Activated naive CD4-positive, alpha-beta T cell treated with anti-CD3 and anti-CD28 coated beads, Interleukin-2, amount 10 ng/mL, durations not matched to agents 7 days and 5 days (primary cell): Measurements from ENCODE around the gene CRYBG2.

Experiments used
- CTCF ChIA-PET: fragments of 350-600 bp; sonication (Branson Sonifier 250); formaldehyde crosslinking; loops from one replicate; lab custom pipeline; 2021; ENCODE audit warnings: antibody characterized with exemption; lab: Charles Lee
- DNase-seq: peaks from one replicate; pipeline ENCODE4 v3.0.0-alpha.2; 2020
- H3K27ac Mint-ChIP-seq: one replicate; pipeline ENCODE4 v1.8.0; 2021; ENCODE audit warnings: mild to moderate bottlenecking, moderate library complexity, mixed read lengths
- H3K27me3 Mint-ChIP-seq: one replicate; pipeline ENCODE4 v1.8.0; 2021; ENCODE audit warnings: mild to moderate bottlenecking, mixed read lengths
- H3K36me3 Mint-ChIP-seq: one replicate; pipeline ENCODE4 v1.8.0; 2021; ENCODE audit warnings: mixed read lengths
- H3K4me1 Mint-ChIP-seq: one replicate; pipeline ENCODE4 v1.8.0; 2021; ENCODE audit warnings: mixed read lengths
- H3K4me3 Mint-ChIP-seq: one replicate; pipeline ENCODE4 v1.8.0; 2021; ENCODE audit warnings: mild to moderate bottlenecking, moderate library complexity, mixed read lengths
- H3K9me3 Mint-ChIP-seq: one replicate; pipeline ENCODE4 v1.8.0; 2021; ENCODE audit warnings: mixed read lengths

CRYBG2 gene

DNA sequence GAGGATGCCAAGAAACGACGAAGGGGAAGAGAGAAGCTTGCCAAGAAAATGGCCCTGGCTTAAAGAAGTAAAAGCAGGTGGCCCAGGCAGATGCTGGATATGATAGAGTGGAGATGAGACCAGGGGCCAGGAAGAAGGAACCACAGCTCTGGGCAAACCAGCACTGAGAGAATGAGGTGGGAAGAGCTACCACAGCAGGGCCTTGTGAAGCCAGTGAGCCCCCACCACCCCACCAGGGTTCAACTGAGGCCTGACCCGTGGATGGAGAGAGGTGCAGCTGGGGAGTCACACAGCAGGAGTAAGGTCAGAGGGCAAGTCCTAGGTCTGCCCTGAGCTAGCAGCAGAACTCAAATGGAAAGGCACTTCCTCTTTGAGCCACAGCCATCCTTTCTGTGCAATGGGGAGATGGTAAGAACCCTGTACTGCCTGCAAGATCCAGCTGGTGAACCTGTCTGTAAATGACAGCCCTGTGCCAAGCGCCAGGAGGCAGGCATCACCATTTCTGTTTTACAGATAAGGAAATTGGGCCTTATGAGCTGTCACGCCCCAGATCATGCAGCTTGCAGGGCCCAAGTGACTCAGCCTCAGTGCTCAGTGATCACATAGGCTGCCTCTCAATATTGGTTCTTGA lies 65.5 kb downstream of the CRYBG2 start:
- peaks cover 30% of the 10 kb centered on the region for H3K36me3 Mint-ChIP-seq
- CTCF ChIA-PET = interaction anchor here (0.6 to 18.0 kb wide), 15 partner anchors 9 to 129 kb away, joined by 3 to 632 read pairs (median 6); partner anchors contain the start of genes CD52, CEP85, SH3BGRL3 and UBXN11
- peaks cover 91% of the 10 kb centered on the region for H3K4me1 Mint-ChIP-seq
- H3K4me3 Mint-ChIP-seq = peak overlapping the region; percentile 37
- H3K27ac Mint-ChIP-seq = peak overlapping the region; percentile 98
- H3K9me3 Mint-ChIP-seq = no peaks in the 10 kb centered on the region
- peak; percentile 76 for DNase-seq
- no peaks in the 10 kb centered on the region for H3K27me3 Mint-ChIP-seq

DNA sequence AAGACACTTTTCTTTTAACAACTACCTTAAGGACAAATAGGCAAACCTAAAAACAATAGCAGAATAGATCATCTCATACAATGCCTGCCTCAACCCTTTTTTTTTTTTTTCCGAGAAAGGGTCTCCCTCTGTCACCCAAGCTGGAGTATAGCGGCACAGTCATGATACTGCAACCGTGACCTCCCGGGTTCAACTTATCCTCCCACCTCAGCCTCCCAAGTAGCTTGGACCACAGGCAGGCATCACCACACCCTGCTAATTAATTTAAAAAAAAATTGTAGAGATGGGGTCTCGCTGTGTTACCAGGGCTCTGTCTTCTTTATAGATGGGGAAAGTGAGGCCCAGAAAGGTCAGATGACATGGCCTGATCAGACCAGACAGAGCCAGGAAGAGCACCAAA lies 66.1 kb downstream of the CRYBG2 start:
- Mint-ChIP-seq H3K9me3 (no peaks in the 10 kb centered on the region), H3K27me3 (no peaks in the 10 kb centered on the region), H3K27ac (peak overlapping the region; percentile 98), H3K36me3 (peaks cover 31% of the 10 kb centered on the region), H3K4me1 (peaks cover 95% of the 10 kb centered on the region), H3K4me3 (peak overlapping the region; percentile 47)
- CTCF ChIA-PET = interaction anchor here (0.7 to 18.0 kb wide), 12 partner anchors 9 to 129 kb away, joined by 3 to 632 read pairs (median 6); partner anchors contain the start of genes CD52, SH3BGRL3 and UBXN11
- DNase-seq = no peak

DNA sequence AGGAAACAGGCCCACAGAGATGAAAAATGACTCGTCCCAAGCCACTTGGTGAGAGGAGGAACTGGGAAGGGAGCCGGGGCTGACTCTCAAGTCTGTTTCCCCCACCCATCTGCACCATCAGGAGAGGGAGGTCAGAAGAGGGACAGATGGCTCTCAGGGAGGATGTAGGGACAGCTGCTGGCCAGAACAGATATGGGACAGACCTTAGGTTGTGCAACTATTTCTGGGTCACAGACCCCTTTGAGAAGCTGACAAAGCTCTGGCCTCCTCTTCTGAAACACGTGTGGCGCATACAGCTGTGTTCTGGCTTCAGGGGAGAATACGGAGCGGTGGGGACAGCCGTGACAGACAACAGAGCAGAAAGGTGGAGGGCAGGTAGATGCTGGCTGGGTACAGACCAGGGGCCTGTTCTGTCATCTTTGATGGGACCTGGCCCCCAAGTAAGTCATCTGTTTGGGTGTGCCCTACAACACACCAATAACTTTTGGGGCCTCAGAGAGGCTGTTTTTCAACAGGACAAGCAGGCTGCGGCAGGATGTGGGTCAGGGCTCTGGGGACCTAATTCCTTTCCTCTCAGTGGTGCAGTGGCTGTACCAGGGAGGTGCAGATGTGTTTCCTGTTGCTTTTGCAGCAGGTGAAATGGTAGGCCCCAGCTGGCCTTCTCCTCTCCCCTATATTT lies 66.8 kb downstream of the CRYBG2 start:
- Mint-ChIP-seq H3K4me1 (peaks cover 100% of the 10 kb centered on the region), H3K36me3 (peaks cover 38% of the 10 kb centered on the region), H3K9me3 (no peaks in the 10 kb centered on the region), H3K27ac (peak overlapping the region; percentile 98), H3K27me3 (no peaks in the 10 kb centered on the region), H3K4me3 (peak overlapping the region; percentile 47)
- DNase-seq = peak; percentile 92
- CTCF ChIA-PET = interaction anchor here (0.7 to 18.0 kb wide), 10 partner anchors 11 to 130 kb away, joined by 3 to 632 read pairs (median 8); partner anchors contain the start of genes CD52 and UBXN11

DNA sequence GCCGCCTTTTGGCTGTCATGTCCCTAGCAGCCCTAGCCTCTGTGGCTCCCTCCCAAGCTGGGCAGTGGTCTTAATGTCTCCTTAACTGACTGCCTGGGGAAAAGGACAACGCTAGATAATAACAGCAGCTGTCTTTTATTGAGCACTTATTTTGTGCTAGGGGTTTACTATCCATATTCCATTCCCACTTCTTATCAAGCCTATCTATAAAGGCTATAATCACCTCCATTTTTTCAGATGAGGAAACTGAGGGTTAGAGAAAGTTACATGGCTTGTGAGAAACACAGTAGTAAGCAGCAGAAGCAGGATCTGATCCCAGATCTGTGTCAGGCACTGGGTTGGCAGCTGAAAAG lies 67.9 kb downstream of the CRYBG2 start:
- CTCF ChIA-PET = interaction anchor here (0.8 to 18.0 kb wide), 16 partner anchors 10 to 131 kb away, joined by 3 to 632 read pairs (median 11); partner anchors contain the start of genes CD52 and UBXN11
- Mint-ChIP-seq H3K27ac (peak overlapping the region; percentile 98), H3K36me3 (peaks cover 43% of the 10 kb centered on the region), H3K4me3 (peak overlapping the region; percentile 12), H3K27me3 (no peaks in the 10 kb centered on the region), H3K9me3 (no peaks in the 10 kb centered on the region), H3K4me1 (peaks cover 99% of the 10 kb centered on the region)
- DNase-seq = no peak

DNA sequence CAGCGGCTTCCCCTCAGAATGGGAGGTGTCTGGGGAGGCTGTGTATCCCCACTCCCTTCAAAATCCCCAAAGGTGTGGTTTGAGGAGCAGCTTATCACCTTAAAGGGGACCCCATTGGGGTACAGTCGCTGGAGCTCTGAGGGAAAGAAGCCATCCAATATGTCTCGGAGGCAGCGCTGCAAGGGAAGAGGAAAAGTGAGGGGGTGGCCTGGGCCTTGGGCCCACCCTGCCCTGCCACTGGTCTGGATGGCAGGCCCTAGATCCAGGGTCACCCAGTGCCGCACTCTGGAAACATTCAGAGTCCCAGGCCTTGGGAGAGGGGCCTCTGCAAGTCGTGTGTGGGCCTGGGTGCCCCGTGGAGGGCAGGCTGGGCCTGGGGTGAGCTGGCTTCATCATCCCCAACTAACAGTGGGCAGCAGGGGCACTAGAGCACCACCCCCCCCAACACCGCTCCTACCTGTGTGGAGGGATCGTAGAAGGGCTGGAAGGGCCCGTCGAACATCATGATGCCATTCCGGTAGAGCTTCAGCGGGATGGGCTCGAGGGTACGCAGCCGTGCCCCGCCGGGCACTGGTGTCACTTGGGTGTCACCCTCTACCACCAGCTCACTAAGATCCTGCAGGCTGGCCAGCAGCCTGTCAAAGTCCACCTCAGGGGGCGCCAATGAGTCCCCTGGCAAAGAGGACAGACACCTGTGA lies 68.4 kb downstream of the CRYBG2 start:
- Mint-ChIP-seq H3K9me3 (no peaks in the 10 kb centered on the region), H3K27ac (peak overlapping the region; percentile 98), H3K4me3 (no peak overlapping the region), H3K27me3 (no peaks in the 10 kb centered on the region), H3K36me3 (peaks cover 47% of the 10 kb centered on the region), H3K4me1 (peaks cover 97% of the 10 kb centered on the region)
- CTCF ChIA-PET = interaction anchor here (0.8 to 18.0 kb wide), 18 partner anchors 10 to 135 kb away, joined by 3 to 632 read pairs (median 10); partner anchors contain the start of genes CD52 and UBXN11
- peak; percentile 65 for DNase-seq

DNA sequence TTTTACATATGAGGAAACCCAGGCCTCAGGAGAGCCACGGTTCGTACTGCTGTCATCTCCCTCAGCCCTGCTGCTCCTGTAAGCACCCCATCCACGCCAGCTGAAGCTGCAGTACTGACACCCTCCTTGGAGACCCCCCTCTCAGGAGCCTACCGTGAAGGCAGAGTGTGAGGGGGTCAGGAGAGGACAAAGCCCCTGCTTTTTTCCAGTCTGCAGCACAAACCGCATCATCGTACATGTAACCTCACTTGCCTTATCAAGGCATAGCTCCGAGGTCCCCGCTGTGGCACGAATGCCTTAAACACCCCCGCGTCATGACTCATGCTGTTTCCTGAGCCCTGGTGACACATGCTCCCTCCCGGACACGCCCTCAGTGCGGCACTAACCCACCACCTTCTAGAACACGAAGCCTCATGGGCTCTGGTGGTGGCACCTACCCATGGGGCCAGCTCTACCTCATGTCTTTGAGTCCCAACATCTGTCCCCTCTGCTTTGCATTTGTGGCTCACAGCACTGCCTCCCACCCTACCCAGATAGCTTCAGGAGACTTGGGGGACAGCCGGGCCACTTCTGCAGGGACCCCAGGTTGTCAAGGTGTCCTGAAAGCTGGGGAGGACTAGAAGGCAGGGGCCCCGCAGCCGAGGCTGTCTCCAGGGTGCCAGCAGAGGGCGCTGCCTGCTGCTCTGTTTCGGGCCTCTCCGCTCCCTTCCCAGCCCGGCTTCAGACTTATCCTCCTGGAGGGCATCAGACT lies 69.2 kb downstream of the CRYBG2 start:
- peak; percentile 96 for DNase-seq
- Mint-ChIP-seq H3K36me3 (peaks cover 48% of the 10 kb centered on the region), H3K9me3 (no peaks in the 10 kb centered on the region), H3K4me1 (peaks cover 92% of the 10 kb centered on the region), H3K4me3 (peak overlapping the region; percentile 91), H3K27ac (peak overlapping the region; percentile 98), H3K27me3 (no peaks in the 10 kb centered on the region)
- CTCF ChIA-PET = interaction anchor here (0.7 to 18.0 kb wide), 21 partner anchors 8 to 136 kb away, joined by 3 to 632 read pairs (median 9); partner anchors contain the start of genes CD52 and UBXN11

DNA sequence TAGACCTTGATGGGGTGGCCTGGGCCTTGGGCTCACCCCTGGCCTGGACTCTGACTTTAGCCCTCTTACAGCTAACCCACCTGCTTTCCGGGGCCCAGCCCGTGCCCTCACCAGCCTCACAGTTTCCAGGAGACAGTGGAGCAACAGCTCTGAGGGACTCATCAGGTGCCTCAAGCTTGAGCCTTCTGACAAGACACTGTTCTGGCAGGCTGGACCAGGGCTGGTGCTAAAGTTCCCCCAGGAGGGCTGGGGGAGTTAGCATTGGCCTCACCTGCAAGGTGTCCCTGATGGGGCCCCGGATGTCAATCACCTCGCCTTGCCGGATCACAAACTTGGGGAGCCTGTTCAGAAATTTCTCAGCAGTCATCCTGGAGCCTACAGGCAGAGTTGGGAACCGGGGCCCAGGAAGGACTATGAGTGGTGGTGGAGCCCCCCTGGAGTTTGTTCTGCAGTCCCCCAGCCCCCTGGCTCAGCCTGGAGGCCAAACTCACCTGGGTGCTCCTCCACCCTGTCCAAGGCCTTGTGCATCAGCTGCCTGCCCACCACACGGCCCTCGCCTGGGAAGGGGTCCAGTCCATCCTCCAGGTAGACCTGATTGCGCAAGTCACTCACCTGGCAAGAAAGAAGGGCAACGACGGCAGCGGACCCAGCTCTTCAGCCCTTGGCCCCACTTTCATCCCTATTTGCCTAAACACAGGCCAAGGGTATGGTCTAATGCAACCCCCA lies 69.9 kb downstream of the CRYBG2 start:
- Mint-ChIP-seq H3K36me3 (peaks cover 49% of the 10 kb centered on the region), H3K4me3 (peak overlapping the region; percentile 91), H3K27ac (peak overlapping the region; percentile 98), H3K4me1 (peaks cover 90% of the 10 kb centered on the region), H3K27me3 (no peaks in the 10 kb centered on the region), H3K9me3 (no peaks in the 10 kb centered on the region)
- CTCF ChIA-PET = interaction anchor here (0.7 to 18.0 kb wide), 19 partner anchors 8 to 136 kb away, joined by 3 to 632 read pairs (median 9); partner anchors contain the start of genes CD52 and UBXN11
- no peak for DNase-seq

DNA sequence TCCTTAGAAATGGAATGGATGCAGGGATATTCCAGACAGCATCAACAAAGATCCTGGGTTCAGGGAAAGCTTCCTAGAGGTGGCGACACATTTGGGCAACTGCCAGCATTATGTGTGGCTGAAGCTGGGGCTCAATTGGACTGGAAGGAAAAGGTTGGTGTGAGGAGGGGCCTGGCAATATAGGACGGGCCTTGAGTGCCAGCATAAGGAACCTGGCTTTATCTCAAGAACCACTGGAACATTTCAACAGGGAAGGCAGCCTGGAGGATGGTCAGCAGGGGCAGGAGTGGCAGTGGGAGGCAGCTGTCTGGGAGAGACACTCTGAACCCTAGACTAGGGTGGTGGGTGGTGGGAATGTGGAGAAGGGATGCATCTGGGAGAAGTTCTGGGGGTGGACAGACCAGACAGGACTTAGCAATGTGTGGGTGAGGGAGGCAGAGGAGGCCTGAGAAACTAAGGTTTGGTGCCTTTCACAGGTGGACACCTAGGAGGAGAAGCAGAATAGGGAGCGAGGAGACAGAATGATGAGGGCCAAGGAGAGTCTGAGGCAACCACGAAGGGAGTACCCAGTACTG lies 70.6 kb downstream of the CRYBG2 start:
- CTCF ChIA-PET = interaction anchor here (3.6 to 18.0 kb wide), 3 partner anchors 7 to 108 kb away, joined by 30 to 632 read pairs (median 76); partner anchors contain the start of gene CD52
- Mint-ChIP-seq H3K4me1 (peaks cover 90% of the 10 kb centered on the region), H3K27ac (peak overlapping the region; percentile 98), H3K4me3 (peak overlapping the region; percentile 91), H3K9me3 (no peaks in the 10 kb centered on the region), H3K27me3 (no peaks in the 10 kb centered on the region), H3K36me3 (peaks cover 53% of the 10 kb centered on the region)
- no peak for DNase-seq

DNA sequence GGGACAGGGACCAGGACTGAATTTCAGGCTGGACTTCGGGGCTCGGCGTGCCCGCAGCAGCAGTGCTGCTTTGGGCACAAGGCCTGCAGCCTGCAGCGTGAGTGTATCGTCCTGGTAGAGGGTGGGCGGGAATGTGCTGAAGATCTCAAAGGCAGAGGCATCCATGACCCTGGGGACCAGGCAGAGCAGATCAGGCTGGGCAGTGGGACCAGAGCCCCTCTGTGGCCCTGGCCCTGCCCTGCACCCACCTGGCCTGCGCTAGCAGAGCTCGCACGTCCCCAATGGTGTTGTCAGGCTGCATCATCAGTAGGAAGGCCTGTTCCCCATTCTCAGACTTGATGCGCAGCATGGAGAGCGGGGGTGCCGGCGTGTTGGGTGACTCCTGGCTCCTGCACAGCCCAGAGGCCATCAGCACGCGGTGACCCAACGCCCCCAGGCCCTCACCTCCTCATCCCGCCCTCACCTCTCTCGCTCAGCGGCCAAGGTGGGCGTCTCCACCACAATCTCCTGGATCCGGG lies 71.5 kb downstream of the CRYBG2 start:
- H3K36me3 Mint-ChIP-seq = peaks cover 57% of the 10 kb centered on the region
- peak overlapping the region; percentile 98 for H3K27ac Mint-ChIP-seq
- peaks cover 90% of the 10 kb centered on the region for H3K4me1 Mint-ChIP-seq
- no peaks in the 10 kb centered on the region for H3K27me3 Mint-ChIP-seq
- CTCF ChIA-PET = interaction anchor here (18.0 kb wide), 1 partner anchor 40 kb away, joined by 632 read pairs; the partner anchor contains the start of gene CD52
- H3K9me3 Mint-ChIP-seq = no peaks in the 10 kb centered on the region
- DNase-seq = no peak
- H3K4me3 Mint-ChIP-seq = peak overlapping the region; percentile 91

DNA sequence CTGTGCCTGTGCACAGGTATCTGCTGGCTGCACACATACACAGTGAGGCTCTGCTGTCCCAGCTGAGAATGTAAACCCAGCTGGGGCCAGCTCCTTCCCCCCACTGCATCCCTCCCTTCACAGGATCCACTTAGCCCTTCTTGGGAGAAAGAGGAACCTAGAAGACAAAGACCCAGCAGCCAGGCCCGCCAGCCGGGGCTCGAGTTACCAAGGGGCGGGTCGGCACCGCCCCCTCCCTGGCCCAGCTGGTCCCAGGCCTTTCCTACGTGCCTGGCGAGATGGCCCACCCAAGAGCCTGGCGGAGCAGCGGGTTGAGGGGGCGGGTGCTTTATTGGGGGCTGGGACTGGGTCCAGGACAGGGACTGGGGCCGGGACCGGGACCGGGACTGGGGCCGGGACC lies 72.0 kb downstream of the CRYBG2 start:
- Mint-ChIP-seq H3K27me3 (no peaks in the 10 kb centered on the region), H3K36me3 (peaks cover 60% of the 10 kb centered on the region), H3K4me3 (peak overlapping the region; percentile 91), H3K27ac (peak overlapping the region; percentile 93), H3K9me3 (no peaks in the 10 kb centered on the region), H3K4me1 (peaks cover 90% of the 10 kb centered on the region)
- CTCF ChIA-PET = interaction anchor here (18.0 kb wide), 1 partner anchor 41 kb away, joined by 632 read pairs; the partner anchor contains the start of gene CD52
- DNase-seq = no peak

DNA sequence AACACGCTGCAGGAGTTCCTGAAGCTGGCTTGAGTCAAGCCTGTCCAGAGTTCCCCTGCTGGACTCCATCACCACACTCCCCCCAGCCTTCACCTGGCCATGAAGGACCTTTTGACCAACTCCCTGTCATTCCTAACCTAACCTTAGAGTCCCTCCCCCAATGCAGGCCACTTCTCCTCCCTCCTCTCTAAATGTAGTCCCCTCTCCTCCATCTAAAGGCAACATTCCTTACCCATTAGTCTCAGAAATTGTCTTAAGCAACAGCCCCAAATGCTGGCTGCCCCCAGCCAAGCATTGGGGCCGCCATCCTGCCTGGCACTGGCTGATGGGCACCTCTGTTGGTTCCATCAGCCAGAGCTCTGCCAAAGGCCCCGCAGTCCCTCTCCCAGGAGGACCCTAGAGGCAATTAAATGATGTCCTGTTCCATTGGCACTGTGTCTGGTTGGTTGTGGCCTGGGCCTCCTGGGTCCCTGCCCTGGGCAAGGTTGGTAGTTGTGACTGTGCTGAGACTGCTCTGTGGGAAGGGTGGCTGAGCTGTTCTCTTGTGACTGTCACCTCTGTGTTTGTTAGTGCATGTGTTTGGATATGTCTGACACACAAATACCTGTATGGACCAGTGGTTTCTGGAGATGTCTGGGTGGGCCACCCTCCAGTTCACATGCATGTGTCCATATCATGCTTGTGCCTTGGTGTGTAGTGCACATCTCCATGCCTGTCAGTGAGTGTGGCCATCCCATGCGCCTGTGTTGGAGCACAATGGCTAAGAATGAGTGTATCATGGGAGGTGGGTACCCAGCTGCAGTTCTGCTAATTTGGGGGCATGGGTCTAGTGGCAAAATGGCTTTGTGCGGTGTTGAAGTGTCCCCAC lies 72.6 kb downstream of the CRYBG2 start:
- CTCF ChIA-PET = interaction anchor here (1.3 to 18.0 kb wide), 3 partner anchors 41 to 136 kb away, joined by 3 to 632 read pairs (median 10); partner anchors contain the start of gene CD52
- H3K4me1 Mint-ChIP-seq = peaks cover 90% of the 10 kb centered on the region
- peaks cover 66% of the 10 kb centered on the region for H3K36me3 Mint-ChIP-seq
- peak overlapping the region; percentile 93 for H3K27ac Mint-ChIP-seq
- H3K9me3 Mint-ChIP-seq = no peaks in the 10 kb centered on the region
- no peak for DNase-seq
- H3K4me3 Mint-ChIP-seq = peak overlapping the region; percentile 91
- H3K27me3 Mint-ChIP-seq = no peaks in the 10 kb centered on the region
